ENCODE data around the gene SNF8. TPM values are rescaled to one million over a fixed set of nuclear protein-coding genes. Genes with fewer than 3 reads are reported as not detected.

SNF8 gene
- 100 to 1,000 TPM in 2 of 3 donors, 10 to 100 TPM in 1; 90.3 to 112 (median 101) TPM for total RNA-seq
- long read RNA-seq, donor 1, transcript SNF8-202 (8 exons, 2,319 nt), result major isoform, 134 of 142 reads
- long read RNA-seq, donor 1, partial matches to known transcripts, result 0 of 142 reads
- long read RNA-seq, donor 1, other reads (novel, unspliced or antisense), result 5 of 142 reads
- long read RNA-seq, donor 2, partial matches to known transcripts, result 0 of 5 reads
- long read RNA-seq, donor 2, other reads (novel, unspliced or antisense), result 1 of 5 reads

GRCh38 chr17:48944515-48945260 is at the start of gene SNF8:
Gene SNF8, minus strand, starts transcription at chr17:48944842. Its CDS starts 108 bp downstream, at chr17:48944734.
- Histone ChIP-seq H3K4me1 (ENCODE audit: low read depth) (peaks cover 8% of the 10 kb centered on the region), H3K4me3 (peak within 1 kb of the TSS; percentile 76), H3K36me3 (ENCODE audit: low read depth) (no peaks in the 10 kb centered on the region), H3K9me3 (no peaks in the 10 kb centered on the region)
- intact Hi-C loops (cut with DNase I, micrococcal nuclease), result no loop called here
- ATAC-seq (peak; percentile 100), DNase-seq (peak; percentile 94 to 96 (median 95))
- no peak for TF ChIP-seq CTCF (IDR thresholded peaks at IDR 0.05)

GRCh38 chr17:48993951-48994350 is 49.3 kb upstream of the SNF8 start:
- no peak for ATAC-seq

GRCh38 chr17:48993305-48993704 is 48.7 kb upstream of the SNF8 start:
- no peak for ATAC-seq
- no peak for DNase-seq
- Histone ChIP-seq H3K4me1 (ENCODE audit: low read depth) (peaks cover 28% of the 10 kb centered on the region), H3K9me3 (no peaks in the 10 kb centered on the region), H3K4me3 (no peak overlapping the region), H3K36me3 (ENCODE audit: low read depth) (no peaks in the 10 kb centered on the region)
- intact Hi-C loops (cut with DNase I, micrococcal nuclease), result no loop called here
- TF ChIP-seq CTCF (IDR thresholded peaks at IDR 0.05), result no peak

More at GRCh38 chr17:48993951-48994350, 49.3 kb upstream of the SNF8 start:
- DNase-seq, result no peak
- Histone ChIP-seq H3K36me3 (ENCODE audit: low read depth) (no peaks in the 10 kb centered on the region), H3K4me1 (ENCODE audit: low read depth) (peaks cover 31% of the 10 kb centered on the region), H3K9me3 (no peaks in the 10 kb centered on the region), H3K4me3 (no peak overlapping the region)
- intact Hi-C loops (cut with DNase I, micrococcal nuclease), result no loop called here
- no peak for TF ChIP-seq CTCF (IDR thresholded peaks at IDR 0.05)

GRCh38 chr17:48992444-48992843 is 47.8 kb upstream of the SNF8 start:
- Histone ChIP-seq H3K9me3 (no peaks in the 10 kb centered on the region), H3K4me3 (no peak overlapping the region), H3K36me3 (ENCODE audit: low read depth) (no peaks in the 10 kb centered on the region), H3K4me1 (ENCODE audit: low read depth) (peaks cover 19% of the 10 kb centered on the region)
- DNase-seq (no peak), ATAC-seq (no peak)
- TF ChIP-seq CTCF (IDR thresholded peaks at IDR 0.05), result no peak
- intact Hi-C loops (cut with DNase I, micrococcal nuclease), result no loop called here

- intact Hi-C loops (cut with DNase I, micrococcal nuclease), result no loop called here
- ATAC-seq (no peak), DNase-seq (no peak)
- H3K4me3 ChIP-seq, result no peak overlapping the region
- no peak for TF ChIP-seq CTCF (IDR thresholded peaks at IDR 0.05)
- H3K9me3 ChIP-seq, result no peaks in the 10 kb centered on the region
- H3K36me3 ChIP-seq (ENCODE audit: low read depth), result no peaks in the 10 kb centered on the region
- H3K4me1 ChIP-seq (ENCODE audit: low read depth), result peaks cover 5% of the 10 kb centered on the region
Measured at GRCh38 chr17:48990882-48991357, 46.3 kb upstream of the SNF8 start.

All from mucosa of descending colon (tissue), 3 donors.